SK-N-SH (cell line): ENCODE measurements around the gene CD68. TPM values are rescaled to one million over a fixed set of nuclear protein-coding genes. Genes with fewer than 3 reads are reported as not detected.

Experiments used
- CTCF ChIA-PET: fragments of 300-600, 350-600 bp; formaldehyde crosslinking; extraction: SDS; loops from one replicate; lab custom pipeline; 2021; lab: Yijun Ruan, JAX
- POLR2A ChIA-PET: fragments of 350-600 bp; sonication (Branson Sonifier 250); formaldehyde crosslinking; extraction: SDS; loops from one replicate; lab custom pipeline; 2020; ENCODE audit warnings: antibody characterized with exemption, inconsistent platforms; lab: Yijun Ruan, JAX
- DNase-seq: peaks from one replicate; pipeline ENCODE4 v3.0.0; 2012
- H2AFZ ChIP-seq: fragments of 200-600 bp; sonication (generic); 2 replicates; pipeline ENCODE4 v1.8.1; 2016; ENCODE audit warnings: antibody characterized with exemption, mild to moderate bottlenecking, low read depth
- H3F3A ChIP-seq: fragments of 200-600 bp; sonication (generic); replicated peaks from 2 replicates; pipeline ENCODE3; 2016; ENCODE audit warnings: antibody characterized with exemption, mild to moderate bottlenecking; ENCODE audit not compliant: insufficient read depth
- H3K27ac ChIP-seq, 2 experiments: fragments of 200-500 bp in 1 of 2; fragments of 200-600 bp in 1 of 2; sonication (Bioruptor generic) in 1 of 2; sonication (generic), shearing (Covaris generic) in 1 of 2; 2 replicates each; pipeline versions ENCODE4 v1.5.1 to v1.6.1; 2014 to 2016; ENCODE audit warnings: low read depth in 2 of 2, inconsistent platforms in 1 of 2, low read length in 1 of 2, mild to moderate bottlenecking in 1 of 2, mixed read lengths in 1 of 2
- H3K27me3 ChIP-seq: fragments of 200-600 bp; sonication (generic), shearing (Covaris generic); 2 replicates; pipeline ENCODE4 v1.6.1; 2016; ENCODE audit warnings: mixed run types; ENCODE audit not compliant: insufficient read depth
- H3K36me3 ChIP-seq, 2 experiments: fragments of 200-500 bp in 1 of 2; fragments of 200-600 bp in 1 of 2; sonication (Bioruptor generic) in 1 of 2; sonication (generic) in 1 of 2; replicated peaks in 1 of 2; 2 replicates each; pipeline versions ENCODE3 to v1.5.1; 2014 to 2016; ENCODE audit warnings: low read length in 1 of 2, mild to moderate bottlenecking in 1 of 2; ENCODE audit not compliant: insufficient read depth in 2 of 2, control insufficient read depth in 1 of 2
- H3K4me1 ChIP-seq, 2 experiments: fragments of 200-500 bp in 1 of 2; fragments of 200-600 bp in 1 of 2; sonication (Bioruptor generic) in 1 of 2; sonication (generic), shearing (Covaris generic) in 1 of 2; 2 replicates each; pipeline versions ENCODE4 v1.5.1 to v1.6.1; 2014 to 2016; ENCODE audit warnings: low read depth in 1 of 2, low read length in 1 of 2, mixed run types in 1 of 2; ENCODE audit not compliant: insufficient read depth in 2 of 2, control insufficient read depth in 1 of 2
- H3K4me2 ChIP-seq: fragments of 200-600 bp; sonication (generic), shearing (Covaris generic); 2 replicates; pipeline ENCODE4 v1.6.1; 2017; ENCODE audit warnings: mixed run types
- H3K4me3 ChIP-seq, 2 experiments: fragments of 200-500 bp in 1 of 2; fragments of 200-600 bp in 1 of 2; sonication (Bioruptor generic) in 1 of 2; sonication (generic), shearing (Covaris generic) in 1 of 2; 2 replicates each; pipeline versions ENCODE4 v1.5.1 to v1.8.1; 2014 to 2016; ENCODE audit warnings: low read depth in 2 of 2, inconsistent platforms in 1 of 2, low read length in 1 of 2, mild to moderate bottlenecking in 1 of 2, mixed read lengths in 1 of 2, moderate library complexity in 1 of 2
- H3K79me2 ChIP-seq: fragments of 200-600 bp; sonication (generic); 2 replicates; pipeline ENCODE4 v1.8.1; 2017; ENCODE audit warnings: mild to moderate bottlenecking; ENCODE audit not compliant: insufficient read depth
- H3K9ac ChIP-seq: fragments of 200-600 bp; sonication (generic); 2 replicates; pipeline ENCODE4 v1.6.1; 2017; ENCODE audit warnings: mixed run types
- H3K9me2 ChIP-seq: fragments of 200-600 bp; sonication (generic); 2 replicates; pipeline ENCODE4 v1.6.1; 2017; ENCODE audit warnings: mixed run types
- H3K9me3 ChIP-seq: fragments of 200-600 bp; sonication (generic); 2 replicates; pipeline ENCODE4 v1.6.1; 2017; ENCODE audit warnings: mixed run types, mild to moderate bottlenecking, moderate library complexity
- H4K20me1 ChIP-seq: fragments of 200-600 bp; sonication (generic); 2 replicates; pipeline ENCODE4 v1.6.1; 2017; ENCODE audit warnings: mild to moderate bottlenecking, mixed run types; ENCODE audit not compliant: insufficient read depth
- CHD2 ChIP-seq: fragments of 150-350 bp; IDR thresholded peaks from 2 replicates; pipeline ENCODE4 v1.6.1; 2018; ENCODE audit warnings: low read length; ENCODE audit not compliant: partially characterized antibody
- ELF1 ChIP-seq: IDR thresholded peaks from 2 replicates; pipeline ENCODE4 v1.4.0; 2012
- EZH2phosphoT487 ChIP-seq: fragments of 200-600 bp; sonication (generic); IDR thresholded peaks from 2 replicates; pipeline ENCODE4 v1.6.1; 2017; ENCODE audit warnings: low read depth, mixed run types, mild to moderate bottlenecking, antibody characterized with exemption, moderate library complexity, borderline replicate concordance
- FOSL2 ChIP-seq: IDR thresholded peaks from 2 replicates; pipeline ENCODE4 v1.4.0; 2012; ENCODE audit warnings: low read depth, mild to moderate bottlenecking, moderate library complexity, borderline replicate concordance
- GABPA ChIP-seq: IDR thresholded peaks from 2 replicates; pipeline ENCODE4 v1.4.0; 2012; ENCODE audit warnings: low read depth, mild to moderate bottlenecking
- JUND ChIP-seq: IDR thresholded peaks from 2 replicates; pipeline ENCODE4 v1.4.0; 2012
- MEF2A ChIP-seq: IDR thresholded peaks from 2 replicates; pipeline ENCODE4 v1.4.0; 2012; ENCODE audit warnings: low read depth, borderline replicate concordance
- MXI1 ChIP-seq: IDR thresholded peaks from 2 replicates; pipeline ENCODE4 v1.6.1; 2012; ENCODE audit warnings: mild to moderate bottlenecking, low read depth, low read length, improper control_type of control experiment
- NRF1 ChIP-seq: IDR thresholded peaks from 2 replicates; pipeline ENCODE4 v1.6.1; 2012; ENCODE audit warnings: low read depth, mild to moderate bottlenecking, low read length
- POLR2AphosphoS5 ChIP-seq: IDR thresholded peaks from 2 replicates; pipeline ENCODE4 v1.6.1; 2012; ENCODE audit warnings: low read depth, low read length
- RAD21 ChIP-seq: IDR thresholded peaks from 2 replicates; pipeline ENCODE4 v1.6.1; 2012; ENCODE audit warnings: mild to moderate bottlenecking, low read length
- RCOR1 ChIP-seq: fragments of 150-350 bp; IDR thresholded peaks from 2 replicates; pipeline ENCODE4 v1.6.1; 2017; ENCODE audit warnings: antibody characterized with exemption, low read length
- RFX5 ChIP-seq: IDR thresholded peaks from 2 replicates; pipeline ENCODE4 v1.6.1; 2012; ENCODE audit warnings: mild to moderate bottlenecking, improper control_type of control experiment, low read length
- SMC3 ChIP-seq: IDR thresholded peaks from 2 replicates; pipeline ENCODE4 v1.6.1; 2012; ENCODE audit warnings: low read depth, low read length, improper control_type of control experiment
- TCF12 ChIP-seq: IDR thresholded peaks from 2 replicates; pipeline ENCODE4 v1.4.0; 2012
- TEAD4 ChIP-seq: IDR thresholded peaks from 2 replicates; pipeline ENCODE4 v1.4.0; 2012; ENCODE audit warnings: mild to moderate bottlenecking, borderline replicate concordance; ENCODE audit not compliant: insufficient read depth
- YY1 ChIP-seq: IDR thresholded peaks from 2 replicates; pipeline ENCODE4 v1.4.0; 2012; ENCODE audit warnings: low read depth, mild to moderate bottlenecking
- WGBS: methylation state at CpG from one replicate; pipeline ENCODE4 v1.1.6; 2017; ENCODE audit warnings: low lambda C conversion rate; 5-methylcytosine and 5-hydroxymethylcytosine counted together
- polyA plus RNA-seq, 3 experiments: library from polyadenylated mRNA; depleted of rRNA; stranded (reverse); fragments of >200 nt; gene quantifications; 2 replicates each; pipeline ENCODE4 v1.2.3, GENCODE V29; 2012
- TF ChIP-seq, protein P1 (sequence below): fragments of 150-350 bp; IDR thresholded peaks from 2 replicates; pipeline ENCODE4 v1.6.1; 2017; ENCODE audit warnings: antibody characterized with exemption, low read length, low read depth, borderline replicate concordance
- TF ChIP-seq, protein P2 (sequence below): IDR thresholded peaks from 2 replicates; pipeline ENCODE4 v1.4.0; 2012; ENCODE audit warnings: low read depth, borderline replicate concordance
- TF ChIP-seq, protein P3 (sequence below): IDR thresholded peaks from 2 replicates; pipeline ENCODE4 v1.4.0; 2012; ENCODE audit warnings: low read depth

CD68 gene
- polyA plus RNA-seq, 1 of the 3 experiments (the other 2 are of a cell fraction): 62.4 TPM

DNA sequence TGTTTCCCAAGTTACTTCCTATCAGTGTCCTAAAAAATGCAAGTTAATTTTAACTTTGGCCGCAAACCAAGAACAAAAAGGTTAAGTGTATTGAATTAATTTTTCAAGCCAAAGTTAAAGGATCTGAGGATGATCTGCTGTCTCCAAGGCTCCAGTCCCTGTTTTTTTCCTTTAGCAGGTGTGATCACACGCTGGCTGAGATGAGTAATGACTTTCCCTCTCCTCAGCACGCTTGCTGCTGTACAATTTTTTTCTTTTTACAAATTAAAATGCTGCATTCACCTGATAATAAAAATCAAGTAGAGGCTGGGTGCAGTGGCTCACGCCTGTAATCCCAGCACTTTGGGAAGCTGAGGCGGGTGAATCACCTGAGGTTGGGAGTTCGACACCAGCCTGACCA is 34.5 kb upstream of the CD68 start:
- no peaks in the 10 kb centered on the region for H3K36me3 ChIP-seq
- no peak for DNase-seq
- no peaks in the 10 kb centered on the region; the same call in 1 of the 2 replicates for H3K27me3 ChIP-seq
- WGBS: 70% methylated on average over 6 of the region's 6 CpGs
- no peak overlapping the region for H3K4me3 ChIP-seq
- no peak for TF ChIP-seq YY1
- TF ChIP-seq GABPA: no peak
- TF ChIP-seq CHD2: no peak
- TF ChIP-seq EZH2phosphoT487: no peak
- TF ChIP-seq, protein P1, sequence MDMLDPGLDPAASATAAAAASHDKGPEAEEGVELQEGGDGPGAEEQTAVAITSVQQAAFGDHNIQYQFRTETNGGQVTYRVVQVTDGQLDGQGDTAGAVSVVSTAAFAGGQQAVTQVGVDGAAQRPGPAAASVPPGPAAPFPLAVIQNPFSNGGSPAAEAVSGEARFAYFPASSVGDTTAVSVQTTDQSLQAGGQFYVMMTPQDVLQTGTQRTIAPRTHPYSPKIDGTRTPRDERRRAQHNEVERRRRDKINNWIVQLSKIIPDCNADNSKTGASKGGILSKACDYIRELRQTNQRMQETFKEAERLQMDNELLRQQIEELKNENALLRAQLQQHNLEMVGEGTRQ: no peak
- TF ChIP-seq, protein P2, sequence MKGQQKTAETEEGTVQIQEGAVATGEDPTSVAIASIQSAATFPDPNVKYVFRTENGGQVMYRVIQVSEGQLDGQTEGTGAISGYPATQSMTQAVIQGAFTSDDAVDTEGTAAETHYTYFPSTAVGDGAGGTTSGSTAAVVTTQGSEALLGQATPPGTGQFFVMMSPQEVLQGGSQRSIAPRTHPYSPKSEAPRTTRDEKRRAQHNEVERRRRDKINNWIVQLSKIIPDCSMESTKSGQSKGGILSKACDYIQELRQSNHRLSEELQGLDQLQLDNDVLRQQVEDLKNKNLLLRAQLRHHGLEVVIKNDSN: no peak
- TF ChIP-seq SMC3: no peak
- no peak for TF ChIP-seq RCOR1
- TF ChIP-seq, protein P3, sequence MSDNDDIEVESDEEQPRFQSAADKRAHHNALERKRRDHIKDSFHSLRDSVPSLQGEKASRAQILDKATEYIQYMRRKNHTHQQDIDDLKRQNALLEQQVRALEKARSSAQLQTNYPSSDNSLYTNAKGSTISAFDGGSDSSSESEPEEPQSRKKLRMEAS: no peak
- TF ChIP-seq MXI1: no peak
- TF ChIP-seq RFX5: no peak
- no peak for TF ChIP-seq POLR2AphosphoS5
- no peak for TF ChIP-seq MEF2A
- no peak for TF ChIP-seq JUND
- no peak for TF ChIP-seq TEAD4
- no peak for TF ChIP-seq RAD21
- TF ChIP-seq NRF1: no peak
- TF ChIP-seq ELF1: no peak
- TF ChIP-seq TCF12: no peak
- no peak for TF ChIP-seq FOSL2
- H3F3A ChIP-seq: no peaks in the 10 kb centered on the region
- H2AFZ ChIP-seq: no peak overlapping the region
- H4K20me1 ChIP-seq: no peaks in the 10 kb centered on the region
- no peaks in the 10 kb centered on the region for H3K9me2 ChIP-seq
- no peak overlapping the region for H3K9ac ChIP-seq
- no peak overlapping the region for H3K4me2 ChIP-seq
- H3K4me1 ChIP-seq: peaks cover 0 to 8% of the 10 kb centered on the region in 2 experiments; a peak in 1 of 4 replicates
- POLR2A ChIA-PET: no interaction called here
- CTCF ChIA-PET: interaction anchor here (1.0 to 1.4 kb wide), 3 partner anchors 21 to 90 kb away, joined by 3 to 5 read pairs (median 3); no protein-coding TSS in a partner anchor
- H3K79me2 ChIP-seq: no peaks in the 10 kb centered on the region
- no peak overlapping the region for H3K27ac ChIP-seq
- H3K9me3 ChIP-seq: no peaks in the 10 kb centered on the region
